Measurements from ENCODE around the gene DEDD. TPM values are rescaled to one million over a fixed set of nuclear protein-coding genes. Genes with fewer than 3 reads are reported as not detected.
A peak's percentile ranks its signal among the peaks of the same experiment; 100 is the strongest.

The DEDD gene
- total and polyA plus RNA-seq, 2 of the 13 experiments (the other 11 are each of a cell fraction or from before 2014, with no cell fraction given) = 12.6 to 27.8 TPM

GRCh38 chr1:161117759-161118581 is 14.5 kb downstream of the DEDD start, which contains the start of the genes NIT1 and PFDN2 (continued):
- TF ChIP-seq, protein P1, sequence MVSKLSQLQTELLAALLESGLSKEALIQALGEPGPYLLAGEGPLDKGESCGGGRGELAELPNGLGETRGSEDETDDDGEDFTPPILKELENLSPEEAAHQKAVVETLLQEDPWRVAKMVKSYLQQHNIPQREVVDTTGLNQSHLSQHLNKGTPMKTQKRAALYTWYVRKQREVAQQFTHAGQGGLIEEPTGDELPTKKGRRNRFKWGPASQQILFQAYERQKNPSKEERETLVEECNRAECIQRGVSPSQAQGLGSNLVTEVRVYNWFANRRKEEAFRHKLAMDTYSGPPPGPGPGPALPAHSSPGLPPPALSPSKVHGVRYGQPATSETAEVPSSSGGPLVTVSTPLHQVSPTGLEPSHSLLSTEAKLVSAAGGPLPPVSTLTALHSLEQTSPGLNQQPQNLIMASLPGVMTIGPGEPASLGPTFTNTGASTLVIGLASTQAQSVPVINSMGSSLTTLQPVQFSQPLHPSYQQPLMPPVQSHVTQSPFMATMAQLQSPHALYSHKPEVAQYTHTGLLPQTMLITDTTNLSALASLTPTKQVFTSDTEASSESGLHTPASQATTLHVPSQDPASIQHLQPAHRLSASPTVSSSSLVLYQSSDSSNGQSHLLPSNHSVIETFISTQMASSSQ (IDR thresholded peaks at IDR 0.05; ENCODE audit: low read depth) = no peak
- TF ChIP-seq, protein P1 (CRISPR knock-in tag; IDR thresholded peaks at IDR 0.05; ENCODE audit: borderline replicate concordance) = no peak
- TF ChIP-seq REL (CRISPR knock-in tag; conservative IDR thresholded peaks at IDR 0.05) = no peak; the same call in 1 of the 2 replicates
- TF ChIP-seq, protein P2, sequence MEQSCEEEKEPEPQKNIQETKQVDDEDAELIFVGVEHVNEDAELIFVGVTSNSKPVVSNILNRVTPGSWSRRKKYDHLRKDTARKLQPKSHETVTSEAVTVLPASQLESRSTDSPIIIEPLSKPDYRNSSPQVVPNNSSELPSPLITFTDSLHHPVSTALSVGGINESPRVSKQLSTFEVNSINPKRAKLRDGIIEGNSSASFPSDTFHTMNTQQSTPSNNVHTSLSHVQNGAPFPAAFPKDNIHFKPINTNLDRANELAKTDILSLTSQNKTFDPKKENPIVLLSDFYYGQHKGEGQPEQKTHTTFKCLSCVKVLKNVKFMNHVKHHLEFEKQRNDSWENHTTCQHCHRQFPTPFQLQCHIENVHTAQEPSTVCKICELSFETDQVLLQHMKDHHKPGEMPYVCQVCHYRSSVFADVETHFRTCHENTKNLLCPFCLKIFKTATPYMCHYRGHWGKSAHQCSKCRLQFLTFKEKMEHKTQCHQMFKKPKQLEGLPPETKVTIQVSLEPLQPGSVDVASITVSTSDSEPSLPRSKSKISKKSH (CRISPR knock-in tag; IDR thresholded peaks at IDR 0.05; ENCODE audit: borderline replicate concordance) = peak; percentile 78
- TF ChIP-seq ZFP37 (CRISPR knock-in tag; IDR thresholded peaks at IDR 0.05; ENCODE audit: borderline replicate concordance) = no peak
- TF ChIP-seq ZMYM3 (CRISPR knock-in tag; IDR thresholded peaks at IDR 0.05) = 0 out of 2 replicates have a peak, but pooled peaks have one; percentile 10
- no peak; the same call in 1 of the 2 replicates for TF ChIP-seq ZNF451 (CRISPR knock-in tag; IDR thresholded peaks at IDR 0.05)
- no peak for TF ChIP-seq HNRNPUL1 (IDR thresholded peaks at IDR 0.05; ENCODE audit: low read depth, low read length)
- no peak for TF ChIP-seq ZNF570 (CRISPR knock-in tag; IDR thresholded peaks at IDR 0.05; ENCODE audit: borderline replicate concordance)
- TF ChIP-seq ZNF788 (CRISPR knock-in tag; IDR thresholded peaks at IDR 0.05; ENCODE audit: borderline replicate concordance) = peak; percentile 86; the same call in 1 of the 2 replicates
- TF ChIP-seq SMAD9 (CRISPR knock-in tag; IDR thresholded peaks at IDR 0.05) = no peak
- TF ChIP-seq, protein P3, sequence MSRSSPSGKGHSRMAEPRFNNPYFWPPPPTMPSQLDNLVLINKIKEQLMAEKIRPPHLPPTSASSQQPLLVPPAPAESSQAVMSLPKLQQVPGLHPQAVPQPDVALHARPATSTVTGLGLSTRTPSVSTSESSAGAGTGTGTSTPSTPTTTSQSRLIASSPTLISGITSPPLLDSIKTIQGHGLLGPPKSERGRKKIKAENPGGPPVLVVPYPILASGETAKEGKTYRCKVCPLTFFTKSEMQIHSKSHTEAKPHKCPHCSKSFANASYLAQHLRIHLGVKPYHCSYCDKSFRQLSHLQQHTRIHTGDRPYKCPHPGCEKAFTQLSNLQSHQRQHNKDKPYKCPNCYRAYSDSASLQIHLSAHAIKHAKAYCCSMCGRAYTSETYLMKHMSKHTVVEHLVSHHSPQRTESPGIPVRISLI (CRISPR knock-in tag; IDR thresholded peaks at IDR 0.05; ENCODE audit: borderline replicate concordance) = no peak
- TF ChIP-seq HOXD1 (CRISPR knock-in tag; IDR thresholded peaks at IDR 0.05) = peak; percentile 83; the same call in 1 of the 2 replicates
- no peak for TF ChIP-seq U2AF2 (IDR thresholded peaks at IDR 0.05; ENCODE audit: low read depth, low read length)
- TF ChIP-seq, protein P4, sequence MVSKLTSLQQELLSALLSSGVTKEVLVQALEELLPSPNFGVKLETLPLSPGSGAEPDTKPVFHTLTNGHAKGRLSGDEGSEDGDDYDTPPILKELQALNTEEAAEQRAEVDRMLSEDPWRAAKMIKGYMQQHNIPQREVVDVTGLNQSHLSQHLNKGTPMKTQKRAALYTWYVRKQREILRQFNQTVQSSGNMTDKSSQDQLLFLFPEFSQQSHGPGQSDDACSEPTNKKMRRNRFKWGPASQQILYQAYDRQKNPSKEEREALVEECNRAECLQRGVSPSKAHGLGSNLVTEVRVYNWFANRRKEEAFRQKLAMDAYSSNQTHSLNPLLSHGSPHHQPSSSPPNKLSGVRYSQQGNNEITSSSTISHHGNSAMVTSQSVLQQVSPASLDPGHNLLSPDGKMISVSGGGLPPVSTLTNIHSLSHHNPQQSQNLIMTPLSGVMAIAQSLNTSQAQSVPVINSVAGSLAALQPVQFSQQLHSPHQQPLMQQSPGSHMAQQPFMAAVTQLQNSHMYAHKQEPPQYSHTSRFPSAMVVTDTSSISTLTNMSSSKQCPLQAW (CRISPR knock-in tag; IDR thresholded peaks at IDR 0.05) = peak; percentile 72
- 0 out of 2 replicates have a peak, but pooled peaks have one; percentile 78 for TF ChIP-seq BRCA1 (CRISPR knock-in tag; IDR thresholded peaks at IDR 0.05)
- no peak for TF ChIP-seq ZNF7 (CRISPR knock-in tag; IDR thresholded peaks at IDR 0.05)
- peak; percentile 84 for TF ChIP-seq CREB1 (IDR thresholded peaks at IDR 0.05)
- peak; percentile 96 for TF ChIP-seq CREB1 (CRISPR knock-in tag; IDR thresholded peaks at IDR 0.05)

All from HepG2 (cell line).